HEK293T (cell line): ENCODE data around the gene TRPM3.

Source experiments
- CTCF ChIA-PET: fragments of 350-600 bp; formaldehyde crosslinking; extraction: SDS; loops from one replicate; lab custom pipeline; 2021; ENCODE audit warnings: antibody characterized with exemption, inconsistent platforms; lab: Yijun Ruan, JAX
- POLR2A ChIA-PET: fragments of 350-600 bp; formaldehyde crosslinking; extraction: SDS; loops from one replicate; lab custom pipeline; 2020; ENCODE audit warnings: antibody characterized with exemption, inconsistent platforms; lab: Yijun Ruan, JAX
- DNase-seq: peaks from one replicate; pipeline ENCODE4 v3.0.0; 2012; ENCODE audit warnings: mixed read lengths; ENCODE audit errors: extremely low spot score
- ARNT ChIP-seq: fragments of 450-650 bp; IDR thresholded peaks from 2 replicates; pipeline ENCODE4 v1.6.1; 2017; ENCODE audit warnings: mild to moderate bottlenecking
- BHLHE40 ChIP-seq: fragments of 450-650 bp; IDR thresholded peaks from 2 replicates; pipeline ENCODE4 v1.6.1; 2016; ENCODE audit warnings: mild to moderate bottlenecking, moderate library complexity, borderline replicate concordance
- CTBP1 ChIP-seq: fragments of 450-650 bp; IDR thresholded peaks from 2 replicates; pipeline ENCODE4 v1.6.1; 2016; ENCODE audit warnings: borderline replicate concordance
- ELF4 ChIP-seq: fragments of 450-650 bp; IDR thresholded peaks from 2 replicates; pipeline ENCODE4 v1.6.1; 2017; ENCODE audit warnings: antibody characterized with exemption
- FOXA1 ChIP-seq: fragments of 450-650 bp; IDR thresholded peaks from 2 replicates; pipeline ENCODE4 v1.6.1; 2016; ENCODE audit warnings: mild to moderate bottlenecking
- FOXK2 ChIP-seq: fragments of 450-650 bp; IDR thresholded peaks from 2 replicates; pipeline ENCODE4 v1.6.1; 2016; ENCODE audit warnings: mild to moderate bottlenecking
- FOXM1 ChIP-seq: fragments of 450-650 bp; IDR thresholded peaks from 2 replicates; pipeline ENCODE4 v1.6.1; 2017; ENCODE audit warnings: mild to moderate bottlenecking, borderline replicate concordance
- HDGF ChIP-seq: fragments of 450-650 bp; IDR thresholded peaks from 2 replicates; pipeline ENCODE4 v1.6.1; 2017; ENCODE audit warnings: antibody characterized with exemption, borderline replicate concordance
- L3MBTL2 ChIP-seq: fragments of 450-650 bp; conservative IDR thresholded peaks from 2 replicates; pipeline ENCODE4 v1.6.1; 2016; ENCODE audit warnings: mild to moderate bottlenecking
- LEF1 ChIP-seq: fragments of 450-650 bp; IDR thresholded peaks from 2 replicates; pipeline ENCODE4 v1.6.1; 2017; ENCODE audit warnings: mild to moderate bottlenecking, borderline replicate concordance
- NFRKB ChIP-seq: fragments of 450-650 bp; IDR thresholded peaks from 2 replicates; pipeline ENCODE4 v1.6.1; 2016; ENCODE audit warnings: mild to moderate bottlenecking, moderate library complexity
- SP1 ChIP-seq: fragments of 450-650 bp; IDR thresholded peaks from 2 replicates; pipeline ENCODE4 v1.6.1; 2017
- SUZ12 ChIP-seq: fragments of 450-650 bp; IDR thresholded peaks from 2 replicates; pipeline ENCODE4 v1.6.1; 2016; ENCODE audit warnings: mild to moderate bottlenecking
- TARDBP ChIP-seq: fragments of 450-650 bp; IDR thresholded peaks from 2 replicates; pipeline ENCODE4 v1.6.1; 2016
- ZNF384 ChIP-seq: fragments of 450-650 bp; IDR thresholded peaks from 2 replicates; pipeline ENCODE4 v1.6.1; 2016
- TF ChIP-seq, protein P1 (sequence below): fragments of 450-650 bp; IDR thresholded peaks from 2 replicates; pipeline ENCODE4 v1.6.1; 2016

Gene TRPM3

GRCh38 chr9:70593241-70593640 is 528.2 kb downstream of the TRPM3 start:
- no peak for DNase-seq
- TF ChIP-seq LEF1 = no peak
- no peak for TF ChIP-seq SUZ12
- no peak for TF ChIP-seq NFRKB
- TF ChIP-seq, protein P1, sequence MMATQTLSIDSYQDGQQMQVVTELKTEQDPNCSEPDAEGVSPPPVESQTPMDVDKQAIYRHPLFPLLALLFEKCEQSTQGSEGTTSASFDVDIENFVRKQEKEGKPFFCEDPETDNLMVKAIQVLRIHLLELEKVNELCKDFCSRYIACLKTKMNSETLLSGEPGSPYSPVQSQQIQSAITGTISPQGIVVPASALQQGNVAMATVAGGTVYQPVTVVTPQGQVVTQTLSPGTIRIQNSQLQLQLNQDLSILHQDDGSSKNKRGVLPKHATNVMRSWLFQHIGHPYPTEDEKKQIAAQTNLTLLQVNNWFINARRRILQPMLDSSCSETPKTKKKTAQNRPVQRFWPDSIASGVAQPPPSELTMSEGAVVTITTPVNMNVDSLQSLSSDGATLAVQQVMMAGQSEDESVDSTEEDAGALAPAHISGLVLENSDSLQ = no peak
- TF ChIP-seq FOXA1 = no peak
- TF ChIP-seq ARNT = no peak
- TF ChIP-seq ELF4 = no peak
- TF ChIP-seq L3MBTL2 = no peak
- no peak for TF ChIP-seq BHLHE40
- no peak for TF ChIP-seq HDGF
- no peak for TF ChIP-seq SP1
- no peak for TF ChIP-seq FOXK2
- no peak for TF ChIP-seq FOXM1
- TF ChIP-seq CTBP1 = no peak
- no peak for TF ChIP-seq ZNF384
- ChIA-PET CTCF (interaction anchor here (2.0 kb wide), 1 partner anchor 9 kb away, joined by 7 read pairs; no protein-coding TSS in a partner anchor), POLR2A (interaction anchor here (0.8 kb wide), 1 partner anchor 175 kb away, joined by 3 read pairs; no protein-coding TSS in a partner anchor)

DNA sequence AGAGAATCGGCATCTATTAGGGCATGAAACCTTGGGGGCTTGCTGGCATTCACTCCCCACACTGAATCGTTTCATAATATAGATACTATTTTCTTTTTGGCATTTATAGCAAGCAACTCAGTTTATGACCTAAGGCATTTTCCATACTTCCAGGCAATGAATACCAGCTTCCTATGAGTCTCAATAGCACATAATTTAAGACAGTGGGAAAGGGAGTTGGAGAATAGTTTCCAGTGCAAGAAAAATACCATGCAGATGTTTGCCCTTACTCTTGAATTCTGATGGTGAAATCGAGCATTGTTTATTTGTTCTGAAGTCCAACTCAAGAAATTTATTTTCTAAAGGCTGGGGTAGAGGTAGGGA is 531.1 kb downstream of the TRPM3 start:
- TF ChIP-seq CTBP1 = no peak
- TF ChIP-seq SUZ12 = no peak
- TF ChIP-seq BHLHE40 = no peak
- no peak for TF ChIP-seq FOXK2
- TF ChIP-seq, protein P1 = no peak
- TF ChIP-seq TARDBP = no peak
- CTCF ChIA-PET = no interaction called here
- POLR2A ChIA-PET = interaction anchor here (0.6 kb wide), 1 partner anchor 33 kb away, joined by 3 read pairs; no protein-coding TSS in a partner anchor
- no peak for DNase-seq

DNA sequence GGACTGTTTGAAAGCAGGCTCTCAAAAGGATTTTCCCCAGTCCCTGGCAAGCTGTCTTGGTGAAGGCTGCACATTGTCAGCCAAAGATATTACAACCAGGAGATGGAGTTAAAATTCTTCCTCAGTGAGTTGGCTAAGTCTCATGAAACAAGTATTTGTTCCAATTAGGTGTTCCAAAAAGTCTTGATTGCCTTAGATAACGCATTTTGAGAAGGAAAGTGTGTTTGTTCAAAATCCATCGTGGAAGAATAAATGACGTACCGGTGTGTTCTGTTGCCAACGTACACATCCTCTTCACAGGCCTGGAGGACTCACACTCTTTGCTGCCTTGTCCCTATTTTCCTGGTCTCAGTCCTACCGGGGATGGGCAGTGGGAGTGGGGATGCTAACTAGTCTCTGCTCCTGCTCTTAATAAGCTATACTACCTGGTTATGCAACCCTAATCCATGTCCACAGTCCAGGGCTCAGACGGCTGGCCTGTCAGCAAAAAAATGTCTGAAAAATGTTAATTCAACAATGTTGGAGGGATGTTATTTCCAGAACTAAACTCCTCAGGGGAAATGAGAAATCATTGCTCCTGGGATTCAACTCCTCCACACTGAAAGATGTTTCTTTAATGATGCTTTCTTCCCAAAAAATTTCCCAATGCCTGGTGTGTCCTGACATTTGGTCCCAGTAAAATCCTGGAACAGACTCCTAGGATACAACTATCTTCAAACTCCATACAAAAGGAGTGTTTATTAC is 531.7 kb downstream of the TRPM3 start:
- no peak for DNase-seq
- TF ChIP-seq FOXK2 (no peak), SP1 (no peak), TARDBP (no peak), ELF4 (no peak), HDGF (no peak), CTBP1 (no peak), ARNT (no peak), L3MBTL2 (no peak), SUZ12 (no peak), NFRKB (no peak), LEF1 (no peak), FOXA1 (no peak), BHLHE40 (no peak), ZNF384 (no peak), FOXM1 (no peak)
- TF ChIP-seq, protein P1 = no peak
- POLR2A ChIA-PET = interaction anchor here (0.6 kb wide), 1 partner anchor 33 kb away, joined by 3 read pairs; no protein-coding TSS in a partner anchor
- CTCF ChIA-PET = no interaction called here

DNA sequence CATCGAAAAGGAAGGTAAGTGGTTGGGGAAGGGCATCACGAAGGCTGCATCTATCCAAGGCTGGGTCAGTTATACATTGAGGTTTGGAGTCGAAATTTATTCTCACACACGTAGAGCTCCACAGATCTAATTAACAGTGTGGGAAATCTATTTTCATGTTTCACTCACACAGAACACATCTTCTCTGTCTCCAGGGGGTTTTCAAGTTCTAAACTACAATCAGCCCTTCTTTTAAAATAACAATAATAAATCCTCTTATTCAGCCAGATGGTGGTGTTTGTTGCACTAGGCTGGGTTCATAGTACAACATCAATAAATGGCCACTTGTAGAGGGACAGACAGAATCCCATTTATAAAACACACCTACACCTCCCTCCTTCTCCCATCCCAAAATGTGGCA is 532.4 kb downstream of the TRPM3 start:
- TF ChIP-seq SUZ12 (no peak), NFRKB (no peak), FOXA1 (no peak), CTBP1 (no peak), FOXK2 (no peak), TARDBP (no peak), BHLHE40 (no peak), ZNF384 (no peak), L3MBTL2 (no peak), ARNT (no peak), SP1 (no peak), HDGF (no peak), FOXM1 (no peak), ELF4 (no peak), LEF1 (no peak)
- TF ChIP-seq, protein P1 = no peak
- no peak for DNase-seq
- CTCF ChIA-PET = no interaction called here
- POLR2A ChIA-PET = no interaction called here

- POLR2A ChIA-PET = no interaction called here
- CTCF ChIA-PET = no interaction called here
- TF ChIP-seq FOXM1 = no peak
- no peak for TF ChIP-seq ARNT
- TF ChIP-seq FOXA1 = no peak
- TF ChIP-seq SUZ12 = no peak
- TF ChIP-seq SP1 = no peak
- TF ChIP-seq CTBP1 = no peak
- no peak for TF ChIP-seq LEF1
- TF ChIP-seq TARDBP = no peak
- no peak for TF ChIP-seq FOXK2
- TF ChIP-seq BHLHE40 = no peak
- TF ChIP-seq ELF4 = no peak
- TF ChIP-seq NFRKB = no peak
- TF ChIP-seq HDGF = no peak
- DNase-seq = no peak
These were observed 533.0 kb downstream of the TRPM3 start for GRCh38 chr9:70588381-70588780.
